ENCODE measurements around the gene ZBTB40.

Gene ZBTB40

GRCh38 chr1:22450351-22451021 is 1.2 kb upstream of the ZBTB40 start:
- TF ChIP-seq TAF1 (IDR thresholded peaks at IDR 0.05; ENCODE audit: borderline replicate concordance, insufficient read depth, low read length) (no peak), FOXP2 (optimal IDR thresholded peaks at IDR 0.05; ENCODE audit: borderline replicate concordance, extremely low read depth, extremely low read length, insufficient read depth) (no peak), REST (IDR thresholded peaks at IDR 0.05; ENCODE audit: insufficient read depth in 1 of 2, low read depth in 2 of 2, low read length in 2 of 2) (no peak), SIN3A (IDR thresholded peaks at IDR 0.05; ENCODE audit: borderline replicate concordance, insufficient read depth, low read length) (no peak), POLR2AphosphoS5 (IDR thresholded peaks at IDR 0.05; ENCODE audit: low read depth, low read length) (no peak)

- TF ChIP-seq TAF1 (IDR thresholded peaks at IDR 0.05; ENCODE audit: borderline replicate concordance, insufficient read depth, low read length) (no peak), FOXP2 (optimal IDR thresholded peaks at IDR 0.05; ENCODE audit: borderline replicate concordance, extremely low read depth, extremely low read length, insufficient read depth) (no peak), REST (IDR thresholded peaks at IDR 0.05; ENCODE audit: insufficient read depth in 1 of 2, low read depth in 2 of 2, low read length in 2 of 2) (no peak), POLR2AphosphoS5 (IDR thresholded peaks at IDR 0.05; ENCODE audit: low read depth, low read length) (no peak), SIN3A (IDR thresholded peaks at IDR 0.05; ENCODE audit: borderline replicate concordance, insufficient read depth, low read length) (no peak)
Measured at GRCh38 chr1:22452481-22452957, 868 bp downstream of the ZBTB40 start.

GRCh38 chr1:22453181-22453580 is 1.5 kb downstream of the ZBTB40 start:
- TF ChIP-seq TAF1 (IDR thresholded peaks at IDR 0.05; ENCODE audit: borderline replicate concordance, insufficient read depth, low read length): no peak
- TF ChIP-seq FOXP2 (optimal IDR thresholded peaks at IDR 0.05; ENCODE audit: borderline replicate concordance, extremely low read depth, extremely low read length, insufficient read depth): no peak
- TF ChIP-seq POLR2AphosphoS5 (IDR thresholded peaks at IDR 0.05; ENCODE audit: low read depth, low read length): no peak
- TF ChIP-seq REST (IDR thresholded peaks at IDR 0.05; ENCODE audit: insufficient read depth in 1 of 2, low read depth in 2 of 2, low read length in 2 of 2): no peak
- no peak for TF ChIP-seq SIN3A (IDR thresholded peaks at IDR 0.05; ENCODE audit: borderline replicate concordance, insufficient read depth, low read length)

- TF ChIP-seq TAF1 (IDR thresholded peaks at IDR 0.05; ENCODE audit: borderline replicate concordance, insufficient read depth, low read length): no peak
- no peak for TF ChIP-seq POLR2AphosphoS5 (IDR thresholded peaks at IDR 0.05; ENCODE audit: low read depth, low read length)
- TF ChIP-seq SIN3A (IDR thresholded peaks at IDR 0.05; ENCODE audit: borderline replicate concordance, insufficient read depth, low read length): no peak
- no peak for TF ChIP-seq REST (IDR thresholded peaks at IDR 0.05; ENCODE audit: insufficient read depth in 1 of 2, low read depth in 2 of 2, low read length in 2 of 2)
- TF ChIP-seq FOXP2 (optimal IDR thresholded peaks at IDR 0.05; ENCODE audit: borderline replicate concordance, extremely low read depth, extremely low read length, insufficient read depth): no peak
Measured at GRCh38 chr1:22454476-22455056, 2.9 kb downstream of the ZBTB40 start.

Data from PFSK-1 (cell line).